Neutrophil (primary cell): ENCODE results near the gene DYNLL1.

Source experiments
- H3K27ac ChIP-seq: fragments of 200-600 bp; sonication (generic); 2 replicates; pipeline ENCODE4 v1.5.1; 2016; ENCODE audit warnings: mild to moderate bottlenecking, moderate library complexity
- H3K27me3 ChIP-seq: fragments of 200-600 bp; sonication (generic); 2 replicates; pipeline ENCODE4 v1.6.0; 2016; ENCODE audit warnings: mild to moderate bottlenecking
- H3K36me3 ChIP-seq: fragments of 200-600 bp; sonication (generic); 2 replicates; pipeline ENCODE4 v1.5.1; 2017
- H3K4me1 ChIP-seq, 2 experiments: fragments of 200-600 bp in 1 of 2; sonication (generic) in 1 of 2; 1 replicate in 1 of 2; 2 replicates in 1 of 2; pipeline versions ENCODE4 v1.5.1 to v1.6.1; 2013 to 2016; ENCODE audit warnings: low read depth in 1 of 2, low read length in 1 of 2, mild to moderate bottlenecking in 1 of 2, moderate library complexity in 1 of 2; ENCODE audit not compliant: control insufficient read depth in 1 of 2, insufficient read depth in 1 of 2
- H3K4me3 ChIP-seq, 2 experiments: fragments of 200-600 bp in 1 of 2; sonication (generic) in 1 of 2; 1 replicate in 1 of 2; 2 replicates in 1 of 2; pipeline ENCODE4 v1.5.1; 2013 to 2016; ENCODE audit warnings: low read depth in 1 of 2, low read length in 1 of 2, mild to moderate bottlenecking in 1 of 2, moderate library complexity in 1 of 2
- H3K9me3 ChIP-seq: fragments of 200-600 bp; sonication (generic); 2 replicates; pipeline ENCODE4 v1.5.1; 2016
- CTCF ChIP-seq: fragments of 200-600 bp; sonication (generic); IDR thresholded peaks from 2 replicates; pipeline ENCODE4 v1.5.1; 2016; ENCODE audit warnings: antibody characterized with exemption

DYNLL1 gene

GRCh38 chr12:120536064-120536791 is 40.3 kb downstream of the DYNLL1 start:
- Histone ChIP-seq H3K4me1 (peaks cover 66 to 68% of the 10 kb centered on the region in 2 experiments), H3K9me3 (no peaks in the 10 kb centered on the region), H3K27ac (peak overlapping the region; percentile 92), H3K27me3 (no peaks in the 10 kb centered on the region), H3K36me3 (peaks cover 4% of the 10 kb centered on the region), H3K4me3 (peak overlapping the region; percentile 79 to 98)
- no peak for TF ChIP-seq CTCF

GRCh38 chr12:120537856-120538220 is 41.9 kb downstream of the DYNLL1 start:
- peak overlapping the region; percentile 92 for H3K27ac ChIP-seq
- peaks cover 9% of the 10 kb centered on the region for H3K36me3 ChIP-seq
- H3K27me3 ChIP-seq = no peaks in the 10 kb centered on the region
- no peak for TF ChIP-seq CTCF
- peaks cover 83 to 84% of the 10 kb centered on the region in 2 experiments for H3K4me1 ChIP-seq
- peak overlapping the region; percentile 79 to 98 for H3K4me3 ChIP-seq
- H3K9me3 ChIP-seq = no peaks in the 10 kb centered on the region

- Histone ChIP-seq H3K4me3 (peak overlapping the region; percentile 79 to 98), H3K36me3 (peaks cover 13% of the 10 kb centered on the region), H3K4me1 (peaks cover 89% of the 10 kb centered on the region in 2 experiments)
Observed at GRCh38 chr12:120538281-120539156, 42.6 kb downstream of the DYNLL1 start.

GRCh38 chr12:120539303-120539702 is 43.4 kb downstream of the DYNLL1 start:
- peaks cover 18% of the 10 kb centered on the region for H3K36me3 ChIP-seq
- H3K4me3 ChIP-seq = peak overlapping the region; percentile 79 to 98
- peaks cover 91 to 93% of the 10 kb centered on the region in 2 experiments for H3K4me1 ChIP-seq
- peak overlapping the region; percentile 92 for H3K27ac ChIP-seq
- TF ChIP-seq CTCF = no peak
- H3K9me3 ChIP-seq = no peaks in the 10 kb centered on the region
- H3K27me3 ChIP-seq = no peaks in the 10 kb centered on the region

More at GRCh38 chr12:120538281-120539156, 42.6 kb downstream of the DYNLL1 start:
- no peaks in the 10 kb centered on the region for H3K9me3 ChIP-seq
- peak overlapping the region; percentile 92 for H3K27ac ChIP-seq
- no peaks in the 10 kb centered on the region for H3K27me3 ChIP-seq
- no peak for TF ChIP-seq CTCF

GRCh38 chr12:120540445-120540844 is 44.5 kb downstream of the DYNLL1 start:
- H3K4me3 ChIP-seq = peak overlapping the region; percentile 79 to 98
- peaks cover 90 to 95% of the 10 kb centered on the region in 2 experiments for H3K4me1 ChIP-seq
- H3K27me3 ChIP-seq = no peaks in the 10 kb centered on the region
- no peaks in the 10 kb centered on the region for H3K9me3 ChIP-seq
- TF ChIP-seq CTCF = no peak
- peaks cover 21% of the 10 kb centered on the region for H3K36me3 ChIP-seq
- peak overlapping the region; percentile 92 for H3K27ac ChIP-seq
